Choroid plexus epithelial cell (primary cell): ENCODE measurements around the gene RAC2.
"Not testable (repeated sequence)": the region's sequence is repeated elsewhere in the genome, so short reads cannot be mapped to it uniquely, and the experiment has no call there.

Experiments used
- DNase-seq: peaks from one replicate; pipeline ENCODE4 v3.0.0-alpha.2; 2010; ENCODE audit warnings: low read depth
- H3K4me3 ChIP-seq: 2 replicates; pipeline ENCODE4 v1.5.1; 2011; ENCODE audit warnings: low read depth, mild to moderate bottlenecking, control low read depth, low read length, moderate library complexity
- TF ChIP-seq, protein P1 (sequence below): conservative IDR thresholded peaks from 2 replicates; pipeline ENCODE4 v1.5.1; 2011; ENCODE audit warnings: low read depth, mild to moderate bottlenecking, control low read depth, inconsistent platforms, low read length, moderate library complexity

RAC2 gene

GRCh38 chr22:37255558-37256006 lies 11.5 kb upstream of the RAC2 start:
- TF ChIP-seq, protein P1, sequence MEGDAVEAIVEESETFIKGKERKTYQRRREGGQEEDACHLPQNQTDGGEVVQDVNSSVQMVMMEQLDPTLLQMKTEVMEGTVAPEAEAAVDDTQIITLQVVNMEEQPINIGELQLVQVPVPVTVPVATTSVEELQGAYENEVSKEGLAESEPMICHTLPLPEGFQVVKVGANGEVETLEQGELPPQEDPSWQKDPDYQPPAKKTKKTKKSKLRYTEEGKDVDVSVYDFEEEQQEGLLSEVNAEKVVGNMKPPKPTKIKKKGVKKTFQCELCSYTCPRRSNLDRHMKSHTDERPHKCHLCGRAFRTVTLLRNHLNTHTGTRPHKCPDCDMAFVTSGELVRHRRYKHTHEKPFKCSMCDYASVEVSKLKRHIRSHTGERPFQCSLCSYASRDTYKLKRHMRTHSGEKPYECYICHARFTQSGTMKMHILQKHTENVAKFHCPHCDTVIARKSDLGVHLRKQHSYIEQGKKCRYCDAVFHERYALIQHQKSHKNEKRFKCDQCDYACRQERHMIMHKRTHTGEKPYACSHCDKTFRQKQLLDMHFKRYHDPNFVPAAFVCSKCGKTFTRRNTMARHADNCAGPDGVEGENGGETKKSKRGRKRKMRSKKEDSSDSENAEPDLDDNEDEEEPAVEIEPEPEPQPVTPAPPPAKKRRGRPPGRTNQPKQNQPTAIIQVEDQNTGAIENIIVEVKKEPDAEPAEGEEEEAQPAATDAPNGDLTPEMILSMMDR, result no peak
- H3K4me3 ChIP-seq, result no peak overlapping the region
- no peak for DNase-seq

GRCh38 chr22:37254867-37255233 lies 10.8 kb upstream of the RAC2 start:
- peak; percentile 73 for DNase-seq
- TF ChIP-seq, protein P1, result no peak
- no peak overlapping the region for H3K4me3 ChIP-seq

DNA sequence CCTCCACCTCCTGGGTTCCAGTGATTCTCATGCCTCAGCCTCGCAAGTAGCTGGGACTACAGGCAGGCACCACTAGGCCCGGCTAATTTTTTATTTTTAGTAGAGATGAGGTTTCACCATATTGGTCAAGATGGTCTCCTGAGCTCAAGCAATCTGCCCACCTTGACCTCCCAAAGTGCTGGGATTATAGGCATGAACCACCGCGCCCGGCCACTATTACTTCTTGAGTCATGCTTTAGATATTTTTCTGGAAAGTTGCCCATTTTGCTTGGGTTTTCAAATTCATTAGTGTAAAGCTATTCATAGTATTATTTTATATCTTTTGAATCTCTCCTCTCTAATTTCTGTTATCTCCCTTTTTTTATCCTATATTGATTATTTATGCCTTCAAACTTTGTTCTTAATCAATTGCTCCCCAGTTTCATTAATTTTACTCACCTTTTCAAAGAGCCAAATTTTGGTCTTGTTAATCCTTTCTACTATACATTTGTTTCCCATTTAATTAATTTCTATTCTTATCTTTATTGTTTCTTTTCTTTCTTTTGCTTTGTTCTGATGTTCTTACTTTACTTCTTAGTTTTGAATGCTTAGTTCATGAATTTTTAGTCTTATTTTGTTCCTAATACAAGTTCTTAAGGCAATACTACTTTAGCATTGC lies 10.3 kb upstream of the RAC2 start:
- TF ChIP-seq, protein P1, result no peak
- no peak overlapping the region for H3K4me3 ChIP-seq
- DNase-seq, result peak; percentile 85

DNA sequence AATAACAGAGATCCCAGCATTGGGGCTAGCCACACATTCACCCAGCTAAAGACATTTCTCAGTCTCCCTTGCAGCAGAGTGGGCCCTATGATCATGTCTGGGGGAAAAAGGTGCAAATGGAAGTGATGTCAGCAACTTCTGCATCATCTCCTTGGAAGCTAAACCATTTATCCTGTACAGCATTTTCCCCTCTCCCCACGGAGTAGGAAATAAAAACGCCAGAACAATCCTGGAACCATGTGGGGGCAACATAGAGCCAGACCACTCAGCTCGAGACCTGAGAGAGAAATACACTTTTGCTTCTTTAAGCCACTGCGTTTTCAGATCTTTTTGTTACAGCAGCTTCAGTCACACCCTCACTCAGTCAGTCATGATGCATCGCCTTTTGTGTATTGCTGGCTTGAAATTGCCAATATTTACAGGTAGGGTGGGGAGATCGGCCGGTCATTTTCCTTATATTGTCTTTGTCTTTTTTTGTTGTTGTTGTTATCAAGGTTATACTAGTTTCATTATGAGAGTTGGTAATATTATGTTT lies 9.1 kb upstream of the RAC2 start:
- no peak for DNase-seq
- no peak overlapping the region for H3K4me3 ChIP-seq
- TF ChIP-seq, protein P1, result peak; percentile 44

DNA sequence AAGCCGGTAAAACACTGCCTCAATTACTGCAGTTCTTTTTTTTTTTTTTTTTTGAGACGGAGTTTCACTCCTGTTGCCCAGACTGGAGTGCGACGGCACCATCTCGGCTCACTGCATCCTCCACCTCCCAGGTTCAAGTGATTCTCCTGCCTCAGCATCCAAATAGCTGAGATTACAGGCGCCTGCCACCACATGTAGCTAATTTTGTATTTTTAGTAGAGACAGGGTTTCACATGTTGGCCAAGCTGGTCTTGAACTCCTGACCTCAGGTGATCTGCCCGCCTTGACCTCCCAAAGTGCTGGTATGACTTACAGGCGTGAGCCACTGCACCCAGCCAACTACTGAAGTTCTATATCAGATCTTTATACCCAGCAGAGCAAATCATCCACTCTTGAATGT lies 7.8 kb upstream of the RAC2 start:
- DNase-seq, H3K4me3 ChIP-seq: not testable (repeated sequence)

DNA sequence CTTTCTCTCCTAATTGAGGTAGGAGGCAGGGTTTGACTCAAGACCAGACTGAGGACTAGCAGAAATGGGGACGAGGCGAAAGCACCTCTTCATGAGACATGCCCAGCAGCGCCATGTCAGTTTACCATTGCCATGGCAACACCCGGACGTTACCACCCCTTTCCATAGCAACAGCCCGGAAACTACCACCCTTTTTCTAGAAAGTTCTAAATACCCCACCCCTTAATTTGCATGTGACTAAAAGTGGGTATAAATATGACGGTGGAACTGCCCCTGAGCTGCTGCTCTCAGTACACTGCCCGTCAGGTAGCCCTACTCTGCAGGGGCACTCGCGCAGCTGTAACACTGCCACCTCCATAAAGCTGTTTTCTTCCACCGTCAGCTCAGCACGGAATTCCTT lies 5.9 kb upstream of the RAC2 start:
- TF ChIP-seq, protein P1, result no peak
- DNase-seq, result no peak
- H3K4me3 ChIP-seq, result no peak overlapping the region

DNA sequence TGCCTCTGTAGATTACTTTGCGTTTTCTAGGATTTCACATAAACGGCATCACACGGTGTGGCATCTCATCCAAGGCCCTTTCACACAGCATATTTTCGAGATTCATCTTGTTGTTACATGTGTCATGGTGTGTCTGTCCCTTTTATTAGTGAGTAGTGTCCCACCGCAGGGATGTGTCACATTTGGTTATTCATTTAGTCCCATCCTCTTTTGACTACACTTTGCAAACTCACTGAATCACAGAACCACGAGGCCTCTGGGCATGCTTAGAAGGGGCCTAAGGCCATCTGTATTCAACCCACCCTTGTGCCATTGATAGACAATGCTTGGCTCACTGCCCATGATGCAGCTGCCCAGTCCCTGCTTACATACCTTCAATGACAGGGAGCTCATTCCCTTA lies 4.2 kb upstream of the RAC2 start:
- H3K4me3 ChIP-seq, result no peak overlapping the region
- no peak for DNase-seq
- TF ChIP-seq, protein P1, result no peak
